Hindlimb muscle (tissue), 1 donor: ENCODE measurements around the gene RHNO1. TPM values are rescaled to one million over a fixed set of nuclear protein-coding genes. Genes with fewer than 3 reads are reported as not detected.

Experiments
- DNase-seq: peaks from one replicate; pipeline ENCODE4 v3.0.0-alpha.2; 2013
- polyA plus RNA-seq: library from polyadenylated mRNA; unstranded; fragments of 120-200 nt; gene quantifications from one replicate; pipeline ENCODE4 v1.2.1, GENCODE V29; 2013; ENCODE audit not compliant: insufficient read length

RHNO1 gene
- polyA plus RNA-seq, 1 donor: 22.9 TPM

- no peak for DNase-seq
Measured at GRCh38 chr12:2904260-2904659, 27.2 kb downstream of the RHNO1 start.

GRCh38 chr12:2912216-2912575, 35.2 kb downstream of the RHNO1 start:
- DNase-seq: no peak

- DNase-seq: no peak
Measured at GRCh38 chr12:2919249-2919648, 42.2 kb downstream of the RHNO1 start.

GRCh38 chr12:2922329-2922728, 45.3 kb downstream of the RHNO1 start:
- DNase-seq: no peak

- no peak for DNase-seq
Measured at GRCh38 chr12:2923057-2923456, 46.0 kb downstream of the RHNO1 start.

- no peak for DNase-seq
Measured at GRCh38 chr12:2924019-2924418, 47.0 kb downstream of the RHNO1 start.

GRCh38 chr12:2925322-2925995, 48.4 kb downstream of the RHNO1 start:
- DNase-seq: no peak

- DNase-seq: no peak
Measured at GRCh38 chr12:2930865-2931264, 53.8 kb downstream of the RHNO1 start.

- DNase-seq: no peak
Measured at GRCh38 chr12:2933586-2933985, 56.6 kb downstream of the RHNO1 start.

- no peak for DNase-seq
Measured at GRCh38 chr12:2934371-2934770, 57.3 kb downstream of the RHNO1 start.

GRCh38 chr12:2936301-2936700, 59.3 kb downstream of the RHNO1 start:
- no peak for DNase-seq

GRCh38 chr12:2937500-2937899, 60.5 kb downstream of the RHNO1 start:
- DNase-seq: no peak

Other genes starting within 250 kb of the RHNO1 start
- 43.4 TPM for gene FKBP4, start 82.3 kb upstream of the RHNO1 start, polyA plus RNA-seq
- gene ITFG2, start 64.6 kb upstream of the RHNO1 start, polyA plus RNA-seq: 38.9 TPM
- 6.1 TPM for gene NRIP2, start 42.2 kb upstream of the RHNO1 start, polyA plus RNA-seq
- 0.79 TPM for gene TEX52, start 20.2 kb upstream of the RHNO1 start, polyA plus RNA-seq
- 16.9 TPM for gene FOXM1, start within 50 bp of the RHNO1 start, polyA plus RNA-seq
- 24.8 TPM for gene TULP3, start 13.7 kb downstream of the RHNO1 start, polyA plus RNA-seq
- 134 TPM for gene TEAD4, start 82.2 kb downstream of the RHNO1 start, polyA plus RNA-seq
- 98.9 TPM for gene TSPAN9, start 200.2 kb downstream of the RHNO1 start, polyA plus RNA-seq